H1 (cell line): Measurements from ENCODE around the gene ST8SIA2.

ENCODE experiments used
- ATF3 ChIP-seq: IDR thresholded peaks from 2 replicates; pipeline ENCODE4 v1.6.1; 2011; ENCODE audit warnings: low read depth, mild to moderate bottlenecking, low read length; ENCODE audit not compliant: insufficient read depth
- CHD2 ChIP-seq: IDR thresholded peaks from 2 replicates; pipeline ENCODE4 v1.6.1; 2012; ENCODE audit warnings: low read length, improper control_type of control experiment
- CREB1 ChIP-seq: IDR thresholded peaks from 2 replicates; pipeline ENCODE4 v1.6.1; 2012; ENCODE audit warnings: inconsistent platforms
- EZH2 ChIP-seq: fragments of 200-600 bp; sonication (generic); IDR thresholded peaks from 2 replicates; pipeline ENCODE4 v1.7.1; 2012; ENCODE audit warnings: low read depth, mild to moderate bottlenecking, moderate library complexity, low read length, inconsistent platforms; ENCODE audit not compliant: severe bottlenecking
- KDM1A ChIP-seq: fragments of 200-600, 300-600 bp; sonication (generic); IDR thresholded peaks from 2 replicates; pipeline ENCODE4 v1.7.1; 2016; ENCODE audit warnings: mild to moderate bottlenecking, low read length, borderline replicate concordance
- PHF8 ChIP-seq: fragments of 200-600 bp; sonication (generic); conservative IDR thresholded peaks from 2 replicates; pipeline ENCODE4 v1.7.1; 2012; ENCODE audit warnings: low read depth, mild to moderate bottlenecking, inconsistent platforms, low read length, moderate library complexity
- POLR2A ChIP-seq, 2 experiments: IDR thresholded peaks; 1 replicate in 1 of 2; 2 replicates in 1 of 2; pipeline ENCODE4 v1.6.1; 2011; ENCODE audit warnings: low read depth in 2 of 2, low read length in 2 of 2, mild to moderate bottlenecking in 2 of 2; ENCODE audit errors: control extremely low read depth in 1 of 2
- POLR2AphosphoS5 ChIP-seq: IDR thresholded peaks from 2 replicates; pipeline ENCODE4 v1.6.1; 2011; ENCODE audit warnings: low read depth, low read length
- RNF2 ChIP-seq: fragments of 200-900, 300-1000 bp; sonication (generic); IDR thresholded peaks from 2 replicates; pipeline ENCODE4 v1.7.1; 2016; ENCODE audit warnings: borderline replicate concordance, low read depth, mild to moderate bottlenecking, antibody characterized with exemption, low read length; ENCODE audit not compliant: poor library complexity, severe bottlenecking; ENCODE audit errors: missing control alignments
- RXRA ChIP-seq: IDR thresholded peaks from 2 replicates; pipeline ENCODE4 v1.6.1; 2011; ENCODE audit warnings: low read depth, mild to moderate bottlenecking, low read length, moderate library complexity; ENCODE audit not compliant: insufficient read depth
- SIN3A ChIP-seq, 2 experiments: IDR thresholded peaks in 1 of 2; conservative IDR thresholded peaks in 1 of 2; 2 replicates each; pipeline ENCODE4 v1.6.1; 2011 to 2012; ENCODE audit warnings: low read length in 2 of 2, improper control_type of control experiment in 1 of 2, low read depth in 1 of 2, mild to moderate bottlenecking in 1 of 2
- TF ChIP-seq, protein P1 (sequence below): IDR thresholded peaks from 2 replicates; pipeline ENCODE4 v1.6.1; 2011; ENCODE audit warnings: low read length, improper control_type of control experiment
- TF ChIP-seq, protein P2 (sequence below), 3 experiments: IDR thresholded peaks; 1 replicate in 2 of 3; 2 replicates in 1 of 3; pipeline versions ENCODE4 v1.5.1 to v1.6.1; 2011; ENCODE audit warnings: low read length in 3 of 3, mild to moderate bottlenecking in 3 of 3, inconsistent platforms in 2 of 3, low read depth in 1 of 3, moderate library complexity in 1 of 3; ENCODE audit not compliant: insufficient read depth in 1 of 3; ENCODE audit errors: control extremely low read depth in 1 of 3

DNA sequence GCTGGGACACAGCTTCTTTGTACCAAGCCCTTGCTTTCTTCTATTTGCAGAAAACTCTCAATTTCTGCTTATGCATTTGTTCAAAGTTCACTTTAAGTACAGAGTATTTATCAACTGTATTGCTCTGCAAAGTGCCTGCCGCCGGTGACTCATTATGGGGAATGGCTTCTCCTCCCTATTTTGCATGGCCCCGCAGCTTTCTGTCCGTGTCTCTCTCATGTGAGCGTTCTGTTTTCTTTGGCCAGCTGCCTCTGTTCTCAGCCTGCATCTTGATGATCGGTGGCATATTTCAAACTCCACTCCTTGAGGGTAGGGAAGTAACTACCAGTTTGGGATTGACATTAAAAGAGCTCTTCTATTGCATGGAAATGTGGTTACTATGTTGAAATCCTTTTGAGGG is 28.6 kb upstream of the ST8SIA2 start:
- TF ChIP-seq, protein P1, sequence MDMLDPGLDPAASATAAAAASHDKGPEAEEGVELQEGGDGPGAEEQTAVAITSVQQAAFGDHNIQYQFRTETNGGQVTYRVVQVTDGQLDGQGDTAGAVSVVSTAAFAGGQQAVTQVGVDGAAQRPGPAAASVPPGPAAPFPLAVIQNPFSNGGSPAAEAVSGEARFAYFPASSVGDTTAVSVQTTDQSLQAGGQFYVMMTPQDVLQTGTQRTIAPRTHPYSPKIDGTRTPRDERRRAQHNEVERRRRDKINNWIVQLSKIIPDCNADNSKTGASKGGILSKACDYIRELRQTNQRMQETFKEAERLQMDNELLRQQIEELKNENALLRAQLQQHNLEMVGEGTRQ = no peak
- TF ChIP-seq POLR2AphosphoS5 (no peak), RXRA (no peak), CREB1 (no peak), ATF3 (no peak), SIN3A (conservative IDR thresholded peaks at IDR 0.05 in 1 of 2, IDR thresholded peaks at IDR 0.05 in 1 of 2; ENCODE audit: low read depth in 1 of 2, low read length in 2 of 2) (no peak), CHD2 (no peak), EZH2 (no peak), RNF2 (no peak), KDM1A (no peak), POLR2A (IDR thresholded peaks at IDR 0.05; ENCODE audit: control extremely low read depth in 1 of 2, low read depth in 2 of 2, low read length in 2 of 2) (no peak), PHF8 (no peak)
- TF ChIP-seq, protein P2, sequence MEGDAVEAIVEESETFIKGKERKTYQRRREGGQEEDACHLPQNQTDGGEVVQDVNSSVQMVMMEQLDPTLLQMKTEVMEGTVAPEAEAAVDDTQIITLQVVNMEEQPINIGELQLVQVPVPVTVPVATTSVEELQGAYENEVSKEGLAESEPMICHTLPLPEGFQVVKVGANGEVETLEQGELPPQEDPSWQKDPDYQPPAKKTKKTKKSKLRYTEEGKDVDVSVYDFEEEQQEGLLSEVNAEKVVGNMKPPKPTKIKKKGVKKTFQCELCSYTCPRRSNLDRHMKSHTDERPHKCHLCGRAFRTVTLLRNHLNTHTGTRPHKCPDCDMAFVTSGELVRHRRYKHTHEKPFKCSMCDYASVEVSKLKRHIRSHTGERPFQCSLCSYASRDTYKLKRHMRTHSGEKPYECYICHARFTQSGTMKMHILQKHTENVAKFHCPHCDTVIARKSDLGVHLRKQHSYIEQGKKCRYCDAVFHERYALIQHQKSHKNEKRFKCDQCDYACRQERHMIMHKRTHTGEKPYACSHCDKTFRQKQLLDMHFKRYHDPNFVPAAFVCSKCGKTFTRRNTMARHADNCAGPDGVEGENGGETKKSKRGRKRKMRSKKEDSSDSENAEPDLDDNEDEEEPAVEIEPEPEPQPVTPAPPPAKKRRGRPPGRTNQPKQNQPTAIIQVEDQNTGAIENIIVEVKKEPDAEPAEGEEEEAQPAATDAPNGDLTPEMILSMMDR (IDR thresholded peaks at IDR 0.05; ENCODE audit: control extremely low read depth in 1 of 3, insufficient read depth in 1 of 3, low read depth in 1 of 3, low read length in 3 of 3) = no peak
